Neural cell (in vitro differentiated cells): Measurements from ENCODE around the gene HVCN1. TPM values are rescaled to one million over a fixed set of nuclear protein-coding genes. Genes with fewer than 3 reads are reported as not detected.

Experiments
- H2AFZ ChIP-seq: fragments of 200-600, 300-800 bp; sonication (generic), shearing (Covaris generic); 2 replicates; pipeline ENCODE4 v1.6.0; 2014; ENCODE audit warnings: low read depth, mild to moderate bottlenecking, antibody characterized with exemption, low read length, moderate library complexity
- H3F3A ChIP-seq: fragments of 200-600 bp; shearing (Covaris generic); 2 replicates; pipeline ENCODE4 v1.6.1; 2016; ENCODE audit warnings: mild to moderate bottlenecking, moderate library complexity, mixed read lengths, antibody characterized with exemption, low read length; ENCODE audit not compliant: insufficient read depth, poor library complexity, severe bottlenecking
- H3K27ac ChIP-seq: fragments of 200-600, 300-800 bp; sonication (generic), shearing (Covaris generic); 2 replicates; pipeline ENCODE4 v1.5.1; 2014; ENCODE audit warnings: mild to moderate bottlenecking, low read length, moderate library complexity
- H3K27me3 ChIP-seq: fragments of 300-800, 200-600 bp; sonication (generic), shearing (Covaris generic); 2 replicates; pipeline ENCODE4 v1.6.0; 2014; ENCODE audit warnings: mild to moderate bottlenecking, low read depth, low read length, moderate library complexity; ENCODE audit not compliant: insufficient read depth
- H3K36me3 ChIP-seq: fragments of 300-800, 200-600 bp; sonication (generic), shearing (Covaris generic); 2 replicates; pipeline ENCODE4 v1.5.1; 2014; ENCODE audit warnings: mild to moderate bottlenecking, antibody characterized with exemption, low read length, moderate library complexity; ENCODE audit not compliant: insufficient read depth
- H3K4me2 ChIP-seq: fragments of 300-800, 200-600 bp; sonication (generic), shearing (Covaris generic); 2 replicates; pipeline ENCODE4 v1.6.0; 2014; ENCODE audit warnings: mild to moderate bottlenecking, low read length
- H3K4me3 ChIP-seq: fragments of 300-800, 200-600 bp; sonication (generic), shearing (Covaris generic); 2 replicates; pipeline ENCODE4 v1.5.1; 2014; ENCODE audit warnings: mild to moderate bottlenecking, low read length, moderate library complexity
- H3K79me2 ChIP-seq: fragments of 200-600 bp; shearing (Covaris generic); replicated peaks from 2 replicates; pipeline ENCODE4 v1.6.0; 2014; ENCODE audit warnings: mild to moderate bottlenecking, low read length, moderate library complexity; ENCODE audit not compliant: insufficient read depth
- H3K9ac ChIP-seq: fragments of 300-800, 200-600 bp; sonication (generic), shearing (Covaris generic); 2 replicates; pipeline ENCODE4 v1.6.1; 2016; ENCODE audit warnings: mild to moderate bottlenecking, low read length, mixed read lengths
- H3K9me2 ChIP-seq: fragments of 200-600 bp; shearing (Covaris generic); 2 replicates; pipeline ENCODE4 v1.6.1; 2016; ENCODE audit warnings: mild to moderate bottlenecking, low read length, mixed read lengths; ENCODE audit not compliant: insufficient read depth
- H3K9me3 ChIP-seq: fragments of 200-600, 300-800 bp; sonication (generic), shearing (Covaris generic); 2 replicates; pipeline ENCODE4 v1.6.1; 2016; ENCODE audit warnings: mild to moderate bottlenecking, mixed run types, low read length, moderate library complexity, mixed read lengths
- H4K20me1 ChIP-seq: fragments of 200-600 bp; shearing (Covaris generic); 2 replicates; pipeline ENCODE4 v1.6.1; 2016; ENCODE audit warnings: mild to moderate bottlenecking, mixed run types; ENCODE audit not compliant: insufficient read depth
- EP300 ChIP-seq: fragments of 450-650 bp; conservative IDR thresholded peaks from 2 replicates; pipeline ENCODE4 v1.6.1; 2014; ENCODE audit warnings: antibody characterized with exemption, mild to moderate bottlenecking, moderate library complexity; ENCODE audit not compliant: poor library complexity, severe bottlenecking
- EZH2 ChIP-seq: fragments of 200-600, 300-800 bp; shearing (Covaris generic), sonication (generic); IDR thresholded peaks from 2 replicates; pipeline ENCODE4 v1.6.1; 2014; ENCODE audit warnings: antibody characterized with exemption, low read length, borderline replicate concordance, mild to moderate bottlenecking; ENCODE audit not compliant: insufficient read depth, poor library complexity, severe bottlenecking
- MXI1 ChIP-seq: fragments of 450-650 bp; conservative IDR thresholded peaks from 2 replicates; pipeline ENCODE4 v1.6.1; 2014; ENCODE audit warnings: antibody characterized with exemption, mild to moderate bottlenecking; ENCODE audit not compliant: poor library complexity, severe bottlenecking
- POLR2AphosphoS5 ChIP-seq: IDR thresholded peaks from 2 replicates; pipeline ENCODE4 v1.6.1; 2012
- RAD21 ChIP-seq: fragments of 450-650 bp; conservative IDR thresholded peaks from 2 replicates; pipeline ENCODE4 v1.6.1; 2014; ENCODE audit warnings: antibody characterized with exemption, mild to moderate bottlenecking, moderate library complexity
- SMC3 ChIP-seq: fragments of 450-650 bp; conservative IDR thresholded peaks from 2 replicates; pipeline ENCODE4 v1.6.1; 2014; ENCODE audit warnings: antibody characterized with exemption, mild to moderate bottlenecking, moderate library complexity; ENCODE audit not compliant: poor library complexity
- TAF1 ChIP-seq: IDR thresholded peaks from 2 replicates; pipeline ENCODE4 v1.6.1; 2012; ENCODE audit warnings: low read depth
- polyA plus RNA-seq: library from polyadenylated mRNA; depleted of rRNA; stranded (reverse); fragments of >200 nt; gene quantifications from 2 replicates; pipeline ENCODE4 v1.2.3, GENCODE V29; 2014
- TF ChIP-seq, protein P1 (sequence below): IDR thresholded peaks from 2 replicates; pipeline ENCODE4 v1.6.1; 2012; ENCODE audit warnings: borderline replicate concordance
- TF ChIP-seq, protein P2 (sequence below): fragments of 450-650 bp; IDR thresholded peaks from 2 replicates; pipeline ENCODE4 v1.5.1; 2014; ENCODE audit warnings: antibody characterized with exemption, mild to moderate bottlenecking, moderate library complexity; ENCODE audit not compliant: poor library complexity, severe bottlenecking

HVCN1 gene
- polyA plus RNA-seq, 1 donor from 2014 or later: not detected

DNA sequence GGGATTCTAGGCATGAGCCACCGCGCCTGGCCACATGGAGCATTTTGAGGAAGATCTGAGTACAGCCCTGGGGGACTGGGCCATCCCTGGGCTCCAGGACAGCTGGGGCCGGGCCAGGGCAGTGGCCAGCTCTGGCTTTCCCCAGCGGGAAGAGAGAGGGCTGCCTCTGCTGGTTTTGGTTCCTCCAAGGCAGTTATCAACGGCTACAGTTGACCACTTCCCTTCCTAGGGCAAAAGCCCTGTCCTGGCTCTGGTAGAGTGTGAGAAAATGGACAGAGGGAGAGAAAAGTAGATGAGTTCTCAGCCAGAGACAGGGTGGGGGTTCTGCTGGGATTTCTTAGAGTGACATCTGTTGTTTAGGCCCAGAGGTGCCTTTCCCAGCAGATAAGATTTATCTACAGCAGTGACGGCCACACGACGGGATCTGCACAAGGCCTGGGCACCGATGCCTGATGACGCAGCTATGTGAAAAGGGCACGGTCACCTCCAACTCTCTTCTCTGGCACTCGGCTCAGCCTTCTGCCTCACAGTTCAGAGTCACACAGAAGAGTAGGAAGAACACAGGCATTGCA lies 5.5 kb upstream of the HVCN1 start:
- H3K9me3 ChIP-seq: no peaks in the 10 kb centered on the region
- no peaks in the 10 kb centered on the region for H3K9me2 ChIP-seq
- H3K4me2 ChIP-seq: no peak overlapping the region
- peaks cover 3% of the 10 kb centered on the region for H3K27me3 ChIP-seq
- no peak overlapping the region for H3K9ac ChIP-seq
- H3K79me2 ChIP-seq: no peaks in the 10 kb centered on the region
- H3F3A ChIP-seq: no peaks in the 10 kb centered on the region
- TF ChIP-seq, protein P1, sequence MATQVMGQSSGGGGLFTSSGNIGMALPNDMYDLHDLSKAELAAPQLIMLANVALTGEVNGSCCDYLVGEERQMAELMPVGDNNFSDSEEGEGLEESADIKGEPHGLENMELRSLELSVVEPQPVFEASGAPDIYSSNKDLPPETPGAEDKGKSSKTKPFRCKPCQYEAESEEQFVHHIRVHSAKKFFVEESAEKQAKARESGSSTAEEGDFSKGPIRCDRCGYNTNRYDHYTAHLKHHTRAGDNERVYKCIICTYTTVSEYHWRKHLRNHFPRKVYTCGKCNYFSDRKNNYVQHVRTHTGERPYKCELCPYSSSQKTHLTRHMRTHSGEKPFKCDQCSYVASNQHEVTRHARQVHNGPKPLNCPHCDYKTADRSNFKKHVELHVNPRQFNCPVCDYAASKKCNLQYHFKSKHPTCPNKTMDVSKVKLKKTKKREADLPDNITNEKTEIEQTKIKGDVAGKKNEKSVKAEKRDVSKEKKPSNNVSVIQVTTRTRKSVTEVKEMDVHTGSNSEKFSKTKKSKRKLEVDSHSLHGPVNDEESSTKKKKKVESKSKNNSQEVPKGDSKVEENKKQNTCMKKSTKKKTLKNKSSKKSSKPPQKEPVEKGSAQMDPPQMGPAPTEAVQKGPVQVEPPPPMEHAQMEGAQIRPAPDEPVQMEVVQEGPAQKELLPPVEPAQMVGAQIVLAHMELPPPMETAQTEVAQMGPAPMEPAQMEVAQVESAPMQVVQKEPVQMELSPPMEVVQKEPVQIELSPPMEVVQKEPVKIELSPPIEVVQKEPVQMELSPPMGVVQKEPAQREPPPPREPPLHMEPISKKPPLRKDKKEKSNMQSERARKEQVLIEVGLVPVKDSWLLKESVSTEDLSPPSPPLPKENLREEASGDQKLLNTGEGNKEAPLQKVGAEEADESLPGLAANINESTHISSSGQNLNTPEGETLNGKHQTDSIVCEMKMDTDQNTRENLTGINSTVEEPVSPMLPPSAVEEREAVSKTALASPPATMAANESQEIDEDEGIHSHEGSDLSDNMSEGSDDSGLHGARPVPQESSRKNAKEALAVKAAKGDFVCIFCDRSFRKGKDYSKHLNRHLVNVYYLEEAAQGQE: no peak
- no peak for TF ChIP-seq EZH2
- TF ChIP-seq SMC3: no peak
- TF ChIP-seq TAF1: no peak
- no peak for TF ChIP-seq POLR2AphosphoS5
- TF ChIP-seq, protein P2, sequence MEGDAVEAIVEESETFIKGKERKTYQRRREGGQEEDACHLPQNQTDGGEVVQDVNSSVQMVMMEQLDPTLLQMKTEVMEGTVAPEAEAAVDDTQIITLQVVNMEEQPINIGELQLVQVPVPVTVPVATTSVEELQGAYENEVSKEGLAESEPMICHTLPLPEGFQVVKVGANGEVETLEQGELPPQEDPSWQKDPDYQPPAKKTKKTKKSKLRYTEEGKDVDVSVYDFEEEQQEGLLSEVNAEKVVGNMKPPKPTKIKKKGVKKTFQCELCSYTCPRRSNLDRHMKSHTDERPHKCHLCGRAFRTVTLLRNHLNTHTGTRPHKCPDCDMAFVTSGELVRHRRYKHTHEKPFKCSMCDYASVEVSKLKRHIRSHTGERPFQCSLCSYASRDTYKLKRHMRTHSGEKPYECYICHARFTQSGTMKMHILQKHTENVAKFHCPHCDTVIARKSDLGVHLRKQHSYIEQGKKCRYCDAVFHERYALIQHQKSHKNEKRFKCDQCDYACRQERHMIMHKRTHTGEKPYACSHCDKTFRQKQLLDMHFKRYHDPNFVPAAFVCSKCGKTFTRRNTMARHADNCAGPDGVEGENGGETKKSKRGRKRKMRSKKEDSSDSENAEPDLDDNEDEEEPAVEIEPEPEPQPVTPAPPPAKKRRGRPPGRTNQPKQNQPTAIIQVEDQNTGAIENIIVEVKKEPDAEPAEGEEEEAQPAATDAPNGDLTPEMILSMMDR: no peak
- TF ChIP-seq MXI1: no peak
- TF ChIP-seq RAD21: no peak
- TF ChIP-seq EP300: no peak
- no peak overlapping the region for H3K4me3 ChIP-seq
- no peaks in the 10 kb centered on the region for H3K36me3 ChIP-seq
- no peak overlapping the region for H2AFZ ChIP-seq
- no peak overlapping the region for H3K27ac ChIP-seq
- no peaks in the 10 kb centered on the region for H4K20me1 ChIP-seq

- no peaks in the 10 kb centered on the region for H3K9me2 ChIP-seq
- H3K79me2 ChIP-seq: no peaks in the 10 kb centered on the region
- TF ChIP-seq EP300 (no peak), POLR2AphosphoS5 (no peak), MXI1 (no peak), SMC3 (no peak), EZH2 (no peak)
- TF ChIP-seq, protein P1: no peak
- H3F3A ChIP-seq: no peaks in the 10 kb centered on the region
- H3K36me3 ChIP-seq: no peaks in the 10 kb centered on the region
- no peak overlapping the region for H3K27ac ChIP-seq
- no peak overlapping the region for H3K4me2 ChIP-seq
- no peak overlapping the region for H3K9ac ChIP-seq
- H2AFZ ChIP-seq: no peak overlapping the region
- no peaks in the 10 kb centered on the region for H3K9me3 ChIP-seq
- H3K4me3 ChIP-seq: no peak overlapping the region
- H3K27me3 ChIP-seq: peaks cover 8% of the 10 kb centered on the region
- H4K20me1 ChIP-seq: no peaks in the 10 kb centered on the region
Observed at GRCh38 chr12:110693731-110694130, 4.8 kb upstream of the HVCN1 start.
